ENCODE results near the gene NMS.
"Not testable (repeated sequence)": the region's sequence is repeated elsewhere in the genome, so short reads cannot be mapped to it uniquely, and the experiment has no call there.

The NMS gene

GRCh38 chr2:100470182-100470581 lies at the start of gene NMS:
Gene NMS, plus strand, starts transcription at chr2:100470482. Its CDS starts 7 bp downstream, at chr2:100470489.
- no peak for DNase-seq

GRCh38 chr2:100422320-100423055 lies 47.8 kb upstream of the NMS start:
- no peak for DNase-seq

- no peak for DNase-seq
Measured at GRCh38 chr2:100423631-100424030, 46.7 kb upstream of the NMS start.

GRCh38 chr2:100424277-100424875 lies 45.9 kb upstream of the NMS start:
- DNase-seq, result no peak

GRCh38 chr2:100425107-100425506 lies 45.2 kb upstream of the NMS start:
- no peak for DNase-seq

- DNase-seq, result no peak
Measured at GRCh38 chr2:100425573-100426383, 44.5 kb upstream of the NMS start.

GRCh38 chr2:100426384-100426720 lies 43.9 kb upstream of the NMS start:
- DNase-seq, result no peak

- no peak for DNase-seq
Measured at GRCh38 chr2:100427111-100427510, 43.2 kb upstream of the NMS start.

GRCh38 chr2:100427627-100428258 lies 42.5 kb upstream of the NMS start:
- DNase-seq, result peak; percentile 62

- DNase-seq, result no peak
Measured at GRCh38 chr2:100429726-100430125, 40.6 kb upstream of the NMS start.

GRCh38 chr2:100437751-100438150 lies 32.5 kb upstream of the NMS start:
- DNase-seq, result no peak

- no peak for DNase-seq
Measured at GRCh38 chr2:100446696-100447095, 23.6 kb upstream of the NMS start.

GRCh38 chr2:100451092-100451491 lies 19.2 kb upstream of the NMS start:
- DNase-seq, result no peak

- DNase-seq, result no peak
Measured at GRCh38 chr2:100451734-100452133, 18.5 kb upstream of the NMS start.

- no peak for DNase-seq
Measured at GRCh38 chr2:100453853-100454252, 16.4 kb upstream of the NMS start.

GRCh38 chr2:100456357-100456756 lies 13.9 kb upstream of the NMS start:
- not testable (repeated sequence) for DNase-seq

- no peak for DNase-seq
Measured at GRCh38 chr2:100460904-100461530, 9.3 kb upstream of the NMS start.

GRCh38 chr2:100470898-100471514 lies 724 bp downstream of the NMS start:
- DNase-seq, result peak; percentile 3

- DNase-seq, result no peak
Measured at GRCh38 chr2:100476606-100477005, 6.3 kb downstream of the NMS start.

- DNase-seq, result no peak
Measured at GRCh38 chr2:100482741-100483140, 12.5 kb downstream of the NMS start.

GRCh38 chr2:100483895-100484294 lies 13.6 kb downstream of the NMS start:
- no peak for DNase-seq

- no peak for DNase-seq
Measured at GRCh38 chr2:100484390-100484789, 14.1 kb downstream of the NMS start.

GRCh38 chr2:100485396-100485795 lies 15.1 kb downstream of the NMS start:
- DNase-seq, result no peak
